Glomerular visceral epithelial cell (primary cell): ENCODE measurements around the gene CYREN.
A peak's percentile ranks its signal among the peaks of the same experiment; 100 is the strongest.

ENCODE experiments used
- DNase-seq: peaks from one replicate; pipeline ENCODE4 v3.0.0-alpha.2; 2016; ENCODE audit errors: extremely low spot score

CYREN gene

GRCh38 chr7:135170274-135170997 is at the start of gene CYREN:
Gene CYREN (minus strand): TSS chr7:135170707. CDS start chr7:135168922, 1,785 bp downstream.
- DNase-seq = peak; percentile 96

GRCh38 chr7:135217645-135218509 is 47.4 kb upstream of the CYREN start:
- peak; percentile 62 for DNase-seq

- DNase-seq = no peak
These were observed 45.2 kb upstream of the CYREN start for GRCh38 chr7:135215698-135216097.

GRCh38 chr7:135215180-135215579 is 44.7 kb upstream of the CYREN start:
- no peak for DNase-seq

- no peak for DNase-seq
These were observed 43.3 kb upstream of the CYREN start for GRCh38 chr7:135213831-135214230.

- DNase-seq = peak; percentile 36
These were observed 41.6 kb upstream of the CYREN start for GRCh38 chr7:135211946-135212685.

GRCh38 chr7:135211179-135211945 is 40.9 kb upstream of the CYREN start, which contains the start of gene WDR91:
Gene WDR91 (minus strand): TSS chr7:135211526. CDS start chr7:135211502, 24 bp downstream.
- DNase-seq = peak; percentile 96

- peak; percentile 9 for DNase-seq
These were observed 40.3 kb upstream of the CYREN start for GRCh38 chr7:135210888-135211178.

GRCh38 chr7:135209225-135209834 is 38.8 kb upstream of the CYREN start:
- DNase-seq = no peak

GRCh38 chr7:135208102-135208793 is 37.7 kb upstream of the CYREN start:
- DNase-seq = peak; percentile 59

- DNase-seq = peak; percentile 58
These were observed 37.0 kb upstream of the CYREN start for GRCh38 chr7:135207406-135208101.

- no peak for DNase-seq
These were observed 36.5 kb upstream of the CYREN start for GRCh38 chr7:135206941-135207391.

GRCh38 chr7:135205850-135206249 is 35.3 kb upstream of the CYREN start:
- no peak for DNase-seq

GRCh38 chr7:135204876-135205275 is 34.4 kb upstream of the CYREN start:
- peak; percentile 37 for DNase-seq

GRCh38 chr7:135204341-135204749 is 33.8 kb upstream of the CYREN start:
- DNase-seq = peak; percentile 93

- DNase-seq = no peak
These were observed 30.8 kb upstream of the CYREN start for GRCh38 chr7:135201350-135201749.

GRCh38 chr7:135200821-135201331 is 30.4 kb upstream of the CYREN start:
- peak; percentile 18 for DNase-seq

- DNase-seq = no peak
These were observed 28.9 kb upstream of the CYREN start for GRCh38 chr7:135199439-135199838.

- no peak for DNase-seq
These were observed 27.6 kb upstream of the CYREN start for GRCh38 chr7:135197906-135198655.
